Measurements from ENCODE around the gene SLFN14.
"Not testable (repeated sequence)": the region's sequence is repeated elsewhere in the genome, so short reads cannot be mapped to it uniquely, and the experiment has no call there.

The SLFN14 gene

DNA sequence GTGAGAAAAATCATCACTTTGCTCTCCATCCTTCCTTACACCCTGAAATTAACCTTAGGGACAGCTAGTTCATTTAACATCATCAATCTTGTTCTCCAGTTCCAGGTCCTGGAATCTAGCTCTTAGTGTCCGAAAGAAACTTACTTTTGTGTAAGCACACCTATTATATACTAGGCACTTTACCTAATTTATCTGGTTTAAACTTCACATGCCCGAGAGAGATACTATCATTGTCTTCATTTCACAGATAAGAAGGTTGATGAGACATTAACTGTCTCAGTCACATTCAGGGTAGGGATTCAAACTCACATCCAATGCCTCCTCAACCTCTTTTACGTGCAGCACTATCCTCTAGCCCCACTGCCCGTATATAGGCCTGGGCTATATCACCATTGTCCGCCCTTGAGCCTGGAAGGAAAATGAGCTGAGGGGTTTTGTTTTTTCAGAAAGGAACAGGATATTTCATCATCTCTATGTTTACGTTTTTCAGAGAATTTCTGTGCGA is 26.0 kb upstream of the SLFN14 start:
- WGBS, 2 experiments (ENCODE audit: insufficient coverage in 2 of 2), result 55 to 92% methylated on average over 1 to 5 of the region's 7 CpGs
- no peaks in the 10 kb centered on the region for H3K9me3 ChIP-seq (ENCODE audit: control insufficient read depth, low read length)
- H3K36me3 ChIP-seq (ENCODE audit: control insufficient read depth, insufficient read depth, low read length), result peaks cover 3% of the 10 kb centered on the region
- H3K4me1 ChIP-seq (ENCODE audit: control insufficient read depth, insufficient read depth, low read length, poor library complexity, severe bottlenecking), result peaks cover 5% of the 10 kb centered on the region
- peak overlapping the region; percentile 95 for H3K27ac ChIP-seq (ENCODE audit: low read depth, low read length, severe bottlenecking)
- H3K4me3 ChIP-seq (ENCODE audit: extremely low read depth, insufficient read depth, low read length, poor library complexity, severe bottlenecking), result peak overlapping the region; percentile 90

DNA sequence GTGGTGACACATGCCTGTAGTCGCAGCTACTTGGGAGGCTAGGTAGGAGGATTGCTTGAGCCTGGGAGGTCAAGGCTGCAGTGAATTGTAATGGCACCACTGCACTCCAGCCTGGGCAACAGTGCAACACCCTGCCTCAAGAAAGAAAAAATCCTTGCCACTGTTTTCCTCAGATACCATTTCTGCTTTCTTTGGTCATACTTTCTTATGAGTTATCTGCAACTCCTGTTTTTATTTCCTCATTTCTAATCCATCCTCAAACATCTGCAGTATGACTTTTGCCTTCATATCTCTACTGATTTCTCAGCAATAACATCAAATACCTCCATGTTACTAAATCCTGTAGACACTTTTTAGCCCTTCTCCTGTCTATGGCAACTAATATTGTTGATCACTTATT is 23.4 kb upstream of the SLFN14 start:
- H3K4me1 ChIP-seq (ENCODE audit: control insufficient read depth, insufficient read depth, low read length, poor library complexity, severe bottlenecking), result peaks cover 2% of the 10 kb centered on the region
- 86% methylated on average over 1 of the region's 1 CpG; no CpG with 5 or more reads in 1 of the 2 experiments for WGBS, 2 experiments (ENCODE audit: insufficient coverage in 2 of 2)
- no peak overlapping the region for H3K4me3 ChIP-seq (ENCODE audit: extremely low read depth, insufficient read depth, low read length, poor library complexity, severe bottlenecking)
- H3K27ac ChIP-seq (ENCODE audit: low read depth, low read length, severe bottlenecking), result no peak overlapping the region
- no peaks in the 10 kb centered on the region for H3K36me3 ChIP-seq (ENCODE audit: control insufficient read depth, insufficient read depth, low read length)
- H3K9me3 ChIP-seq (ENCODE audit: control insufficient read depth, low read length), result no peaks in the 10 kb centered on the region

DNA sequence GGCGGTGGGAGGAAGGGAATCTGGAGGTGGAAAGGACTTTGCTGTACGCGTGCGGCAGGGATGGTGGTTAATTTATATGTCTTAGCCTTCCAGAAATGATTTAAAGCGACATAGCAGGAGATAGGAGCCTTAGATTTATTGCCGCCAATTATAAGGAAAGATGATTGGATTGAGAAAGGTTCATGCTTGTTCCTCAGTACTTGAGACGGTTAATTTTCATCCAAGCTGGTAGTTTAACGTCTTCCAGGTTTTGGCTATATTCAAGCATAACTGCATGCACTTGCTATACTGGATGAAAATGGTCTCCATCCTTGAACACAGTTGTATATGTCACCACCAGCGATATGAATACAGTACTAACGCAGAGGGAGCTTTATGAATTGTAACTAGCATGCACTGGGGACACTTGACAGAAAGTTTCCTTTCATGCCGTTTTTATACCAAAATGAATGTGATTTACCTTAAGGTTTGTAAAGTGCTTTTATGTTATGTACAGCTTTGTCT is 18.4 kb upstream of the SLFN14 start:
- H3K9me3 ChIP-seq (ENCODE audit: control insufficient read depth, low read length), result no peaks in the 10 kb centered on the region
- no peaks in the 10 kb centered on the region for H3K4me1 ChIP-seq (ENCODE audit: control insufficient read depth, insufficient read depth, low read length, poor library complexity, severe bottlenecking)
- H3K36me3 ChIP-seq (ENCODE audit: control insufficient read depth, insufficient read depth, low read length), result peaks cover 19% of the 10 kb centered on the region
- peak overlapping the region; percentile 31 for H3K27ac ChIP-seq (ENCODE audit: low read depth, low read length, severe bottlenecking)
- 10 to 21% methylated on average over 9 to 10 of the region's 11 CpGs for WGBS, 2 experiments (ENCODE audit: insufficient coverage in 2 of 2)
- peak overlapping the region; percentile 66 for H3K4me3 ChIP-seq (ENCODE audit: extremely low read depth, insufficient read depth, low read length, poor library complexity, severe bottlenecking)

DNA sequence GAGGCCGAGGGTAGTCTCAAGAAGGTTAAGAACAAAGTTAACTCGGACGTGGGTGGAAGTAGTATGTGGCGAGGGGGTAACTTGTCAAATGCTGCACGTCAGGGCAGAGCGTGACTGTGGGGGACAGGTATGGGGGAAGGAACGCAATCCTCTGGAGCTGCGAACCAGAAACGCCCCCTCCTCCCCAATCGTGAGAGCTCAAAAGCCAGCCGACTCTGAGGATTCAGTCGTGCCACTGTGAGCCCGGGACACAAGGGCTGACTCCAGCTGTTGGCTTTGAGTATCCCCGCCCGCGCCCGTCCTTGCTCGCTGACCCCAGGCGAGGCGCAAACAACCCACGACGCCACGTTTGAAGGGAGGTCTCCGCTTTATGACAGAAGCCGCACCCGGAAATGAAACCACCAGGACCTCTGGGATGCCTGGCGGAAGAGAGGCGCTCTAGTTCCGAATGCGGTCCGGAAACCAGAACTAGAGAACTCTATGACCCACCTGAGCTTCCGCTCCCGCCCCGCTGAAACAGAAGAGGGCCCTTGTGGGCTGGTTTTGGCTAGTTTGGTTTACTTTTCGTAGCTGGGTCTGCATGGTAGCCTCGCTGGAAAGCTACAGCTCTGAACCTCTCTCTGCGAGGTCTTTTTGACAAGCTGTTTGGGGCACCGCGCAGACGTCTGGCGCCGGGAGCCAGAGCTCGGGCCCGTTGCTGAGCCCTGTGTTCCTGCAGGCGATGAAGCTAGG is 17.7 kb upstream of the SLFN14 start, which contains the start of gene PEX12:
PEX12 (minus strand) TSS at position 375 of the 732 bp plus-strand sequence. CDS start 550 bp downstream, outside the sequence.
- peak within 1 kb of the TSS; percentile 31 for H3K27ac ChIP-seq (ENCODE audit: low read depth, low read length, severe bottlenecking)
- H3K4me1 ChIP-seq (ENCODE audit: control insufficient read depth, insufficient read depth, low read length, poor library complexity, severe bottlenecking), result no peaks in the 10 kb centered on the region
- WGBS, 2 experiments (ENCODE audit: insufficient coverage in 2 of 2), result 0 to 1% methylated on average over 28 to 34 of the region's 45 CpGs
- peaks cover 25% of the 10 kb centered on the region for H3K36me3 ChIP-seq (ENCODE audit: control insufficient read depth, insufficient read depth, low read length)
- H3K9me3 ChIP-seq (ENCODE audit: control insufficient read depth, low read length), result no peaks in the 10 kb centered on the region
- H3K4me3 ChIP-seq (ENCODE audit: extremely low read depth, insufficient read depth, low read length, poor library complexity, severe bottlenecking), result peak within 1 kb of the TSS; percentile 66

DNA sequence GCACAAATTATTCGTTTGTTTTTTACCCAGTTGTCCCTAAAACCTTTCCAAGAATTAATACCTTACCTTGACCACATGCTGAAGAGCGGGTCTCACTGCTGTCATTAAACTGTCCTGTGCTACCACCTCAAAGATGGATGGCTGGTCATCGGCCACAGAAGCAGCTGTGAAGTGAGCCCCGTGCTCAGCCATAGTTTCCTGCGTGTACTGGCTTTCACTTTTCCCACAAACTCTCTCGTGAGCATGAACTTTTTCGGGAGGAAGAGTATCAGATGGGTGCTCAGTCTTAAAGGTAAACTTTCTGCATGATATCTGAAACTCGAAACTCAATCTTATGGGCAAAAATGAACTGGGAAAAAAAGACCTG is 17.2 kb upstream of the SLFN14 start:
- H3K27ac ChIP-seq (ENCODE audit: low read depth, low read length, severe bottlenecking), result no peak overlapping the region
- no peaks in the 10 kb centered on the region for H3K4me1 ChIP-seq (ENCODE audit: control insufficient read depth, insufficient read depth, low read length, poor library complexity, severe bottlenecking)
- WGBS, 2 experiments (ENCODE audit: insufficient coverage in 2 of 2), result 25 to 26% methylated on average over 5 to 6 of the region's 8 CpGs
- H3K9me3 ChIP-seq (ENCODE audit: control insufficient read depth, low read length), result no peaks in the 10 kb centered on the region
- peaks cover 30% of the 10 kb centered on the region for H3K36me3 ChIP-seq (ENCODE audit: control insufficient read depth, insufficient read depth, low read length)
- peak overlapping the region; percentile 66 for H3K4me3 ChIP-seq (ENCODE audit: extremely low read depth, insufficient read depth, low read length, poor library complexity, severe bottlenecking)

DNA sequence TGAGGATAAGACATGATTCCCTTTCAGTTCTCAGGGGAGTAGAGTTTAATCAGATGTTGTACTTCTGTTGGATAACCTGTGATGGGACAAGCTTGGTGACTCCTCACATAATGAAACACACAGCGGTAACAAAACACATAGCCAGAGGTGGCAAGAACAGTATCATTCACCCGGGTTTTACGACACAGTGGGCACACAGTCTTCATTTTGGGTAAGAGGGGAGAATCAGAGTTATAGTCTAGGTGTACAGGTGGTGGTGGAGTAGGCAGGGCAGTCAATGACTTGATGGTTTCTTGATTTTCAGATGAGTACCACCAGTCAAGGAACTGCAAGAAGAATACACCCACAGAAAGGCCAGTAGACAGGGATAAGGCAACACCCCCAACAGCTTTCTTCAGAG is 15.1 kb upstream of the SLFN14 start:
- Histone ChIP-seq H3K27ac (ENCODE audit: low read depth, low read length, severe bottlenecking) (no peak overlapping the region), H3K9me3 (ENCODE audit: control insufficient read depth, low read length) (no peaks in the 10 kb centered on the region), H3K36me3 (ENCODE audit: control insufficient read depth, insufficient read depth, low read length) (peaks cover 36% of the 10 kb centered on the region), H3K4me3 (ENCODE audit: extremely low read depth, insufficient read depth, low read length, poor library complexity, severe bottlenecking) (no peak overlapping the region), H3K4me1 (ENCODE audit: control insufficient read depth, insufficient read depth, low read length, poor library complexity, severe bottlenecking) (no peaks in the 10 kb centered on the region)
- 97% methylated on average over 3 of the region's 3 CpGs; no CpG with 5 or more reads in 1 of the 2 experiments for WGBS, 2 experiments (ENCODE audit: insufficient coverage in 2 of 2)

- 60% methylated on average over 1 of the region's 2 CpGs; no CpG with 5 or more reads in 1 of the 2 experiments for WGBS, 2 experiments (ENCODE audit: insufficient coverage in 2 of 2)
- H3K4me1 ChIP-seq (ENCODE audit: control insufficient read depth, insufficient read depth, low read length, poor library complexity, severe bottlenecking), result peaks cover 14% of the 10 kb centered on the region
- H3K4me3 ChIP-seq (ENCODE audit: extremely low read depth, insufficient read depth, low read length, poor library complexity, severe bottlenecking), result peak overlapping the region; percentile 90
- no peak overlapping the region for H3K27ac ChIP-seq (ENCODE audit: low read depth, low read length, severe bottlenecking)
- H3K36me3 ChIP-seq (ENCODE audit: control insufficient read depth, insufficient read depth, low read length), result peaks cover 17% of the 10 kb centered on the region
- no peaks in the 10 kb centered on the region for H3K9me3 ChIP-seq (ENCODE audit: control insufficient read depth, low read length)
Measured at GRCh38 chr17:35569405-35569804, 8.8 kb upstream of the SLFN14 start.

DNA sequence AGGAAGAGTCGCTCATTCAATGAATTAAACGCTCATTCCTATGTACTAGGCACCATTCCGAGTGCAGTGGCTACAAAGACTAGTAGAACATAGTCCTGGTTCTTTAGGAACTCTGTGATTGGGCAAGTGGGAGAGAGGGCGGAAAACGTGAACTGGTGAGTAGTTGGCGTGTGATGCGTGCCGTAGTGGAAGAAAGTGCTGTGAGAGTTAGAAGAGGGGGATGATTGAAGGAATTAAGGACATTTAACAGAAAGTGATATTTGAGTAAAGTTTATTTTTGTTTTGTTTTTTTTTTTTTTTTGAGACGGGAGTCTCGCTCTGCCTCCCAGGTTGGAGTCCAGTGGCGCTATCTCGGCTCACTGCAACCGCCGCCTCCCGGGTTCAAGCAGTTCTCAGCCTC is 7.9 kb upstream of the SLFN14 start:
- 23 to 30% methylated on average over 14 of the region's 15 CpGs for WGBS, 2 experiments (ENCODE audit: insufficient coverage in 2 of 2)
- Histone ChIP-seq H3K27ac (ENCODE audit: low read depth, low read length, severe bottlenecking) (peak overlapping the region; percentile 89), H3K36me3 (ENCODE audit: control insufficient read depth, insufficient read depth, low read length) (peaks cover 13% of the 10 kb centered on the region)

GRCh38 chr17:35566968-35567367 is 6.3 kb upstream of the SLFN14 start:
- no peaks in the 10 kb centered on the region for H3K36me3 ChIP-seq (ENCODE audit: control insufficient read depth, insufficient read depth, low read length)
- H3K9me3 ChIP-seq (ENCODE audit: control insufficient read depth, low read length), result no peaks in the 10 kb centered on the region
- H3K4me1 ChIP-seq (ENCODE audit: control insufficient read depth, insufficient read depth, low read length, poor library complexity, severe bottlenecking), result peaks cover 14% of the 10 kb centered on the region
- H3K27ac ChIP-seq (ENCODE audit: low read depth, low read length, severe bottlenecking), result no peak overlapping the region
- 74 to 81% methylated on average over 9 to 11 of the region's 11 CpGs for WGBS, 2 experiments (ENCODE audit: insufficient coverage in 2 of 2)
- H3K4me3 ChIP-seq (ENCODE audit: extremely low read depth, insufficient read depth, low read length, poor library complexity, severe bottlenecking), result peak overlapping the region; percentile 90

More for the DNA sequence above, 7.9 kb upstream of the SLFN14 start:
- H3K4me1 ChIP-seq (ENCODE audit: control insufficient read depth, insufficient read depth, low read length, poor library complexity, severe bottlenecking), result peaks cover 14% of the 10 kb centered on the region
- no peaks in the 10 kb centered on the region for H3K9me3 ChIP-seq (ENCODE audit: control insufficient read depth, low read length)
- peak overlapping the region; percentile 90 for H3K4me3 ChIP-seq (ENCODE audit: extremely low read depth, insufficient read depth, low read length, poor library complexity, severe bottlenecking)

GRCh38 chr17:35563181-35563580 is 2.6 kb upstream of the SLFN14 start:
- H3K36me3 ChIP-seq (ENCODE audit: control insufficient read depth, insufficient read depth, low read length); H3K9me3 ChIP-seq (ENCODE audit: control insufficient read depth, low read length); H3K27ac ChIP-seq (ENCODE audit: low read depth, low read length, severe bottlenecking); H3K4me1 ChIP-seq (ENCODE audit: control insufficient read depth, insufficient read depth, low read length, poor library complexity, severe bottlenecking); H3K4me3 ChIP-seq (ENCODE audit: extremely low read depth, insufficient read depth, low read length, poor library complexity, severe bottlenecking): not testable (repeated sequence)
- WGBS, 2 experiments (ENCODE audit: insufficient coverage in 2 of 2), result 87% methylated on average over 6 of the region's 16 CpGs; no CpG with 5 or more reads in 1 of the 2 experiments
